Mesenteric fat pad (tissue), 1 donor: ENCODE results near the gene MAST2. TPM values are rescaled to one million over a fixed set of nuclear protein-coding genes. Genes with fewer than 3 reads are reported as not detected.
"Not testable (repeated sequence)": the region's sequence is repeated elsewhere in the genome, so short reads cannot be mapped to it uniquely, and the experiment has no call there.

ENCODE experiments used
- DNase-seq: peaks from one replicate; pipeline ENCODE4 v3.0.0-alpha.2; 2020; ENCODE audit warnings: low spot score
- total RNA-seq: library from RNA; stranded (reverse); fragmentation: NEBNext Ultra II Directional; extraction: Animal tissue kit (Norgen Biotek cat#: 25700); gene quantifications from one replicate; pipeline ENCODE4 v1.2.1, GENCODE V29; 2021
- donor health status: DM: yes; HTN: yes; CAD: no.

MAST2 gene
- total RNA-seq, 1 donor from 2014 or later = 24.8 TPM

- no peak for DNase-seq
These were observed 53.8 kb downstream of the MAST2 start for GRCh38 chr1:45857101-45857700.

- DNase-seq = not testable (repeated sequence)
These were observed 54.5 kb downstream of the MAST2 start for GRCh38 chr1:45857755-45858492.

- no peak for DNase-seq
These were observed 55.8 kb downstream of the MAST2 start for GRCh38 chr1:45859221-45859620.

GRCh38 chr1:45862008-45862407 lies 58.6 kb downstream of the MAST2 start:
- DNase-seq = no peak

GRCh38 chr1:45863218-45863617 lies 59.8 kb downstream of the MAST2 start:
- no peak for DNase-seq

GRCh38 chr1:45864167-45865106 lies 61.0 kb downstream of the MAST2 start:
- DNase-seq = no peak

GRCh38 chr1:45867697-45868348 lies 64.4 kb downstream of the MAST2 start:
- no peak for DNase-seq

- DNase-seq = no peak
These were observed 65.4 kb downstream of the MAST2 start for GRCh38 chr1:45868861-45869260.

GRCh38 chr1:45870500-45870899 lies 67.1 kb downstream of the MAST2 start:
- no peak for DNase-seq

GRCh38 chr1:45872173-45872801 lies 68.9 kb downstream of the MAST2 start:
- not testable (repeated sequence) for DNase-seq

GRCh38 chr1:45876000-45876617 lies 72.7 kb downstream of the MAST2 start:
- no peak for DNase-seq

- no peak for DNase-seq
These were observed 73.9 kb downstream of the MAST2 start for GRCh38 chr1:45877264-45877663.

GRCh38 chr1:45879885-45880598 lies 76.6 kb downstream of the MAST2 start:
- DNase-seq = no peak

GRCh38 chr1:45880930-45881329 lies 77.5 kb downstream of the MAST2 start:
- DNase-seq = no peak

- no peak for DNase-seq
These were observed 80.2 kb downstream of the MAST2 start for GRCh38 chr1:45883658-45884057.

- DNase-seq = no peak
These were observed 81.3 kb downstream of the MAST2 start for GRCh38 chr1:45884700-45885099.

GRCh38 chr1:45886229-45886628 lies 82.8 kb downstream of the MAST2 start:
- no peak for DNase-seq

- no peak for DNase-seq
These were observed 83.9 kb downstream of the MAST2 start for GRCh38 chr1:45887156-45887842.

GRCh38 chr1:45890078-45890477 lies 86.7 kb downstream of the MAST2 start:
- no peak for DNase-seq
